Activated CD8-positive, alpha-beta memory T cell treated with anti-CD3 and anti-CD28 coated beads for 24 hours (primary cell): ENCODE results near the gene ITGAX.
A peak's percentile ranks its signal among the peaks of the same experiment; 100 is the strongest.
"Not testable (repeated sequence)": the region's sequence is repeated elsewhere in the genome, so short reads cannot be mapped to it uniquely, and the experiment has no call there.

Experiments
- DNase-seq: peaks from one replicate; pipeline ENCODE4 v3.0.0-alpha.2; 2020

Gene ITGAX

GRCh38 chr16:31412750-31413149, 57.8 kb downstream of the ITGAX start:
- DNase-seq = no peak

DNA sequence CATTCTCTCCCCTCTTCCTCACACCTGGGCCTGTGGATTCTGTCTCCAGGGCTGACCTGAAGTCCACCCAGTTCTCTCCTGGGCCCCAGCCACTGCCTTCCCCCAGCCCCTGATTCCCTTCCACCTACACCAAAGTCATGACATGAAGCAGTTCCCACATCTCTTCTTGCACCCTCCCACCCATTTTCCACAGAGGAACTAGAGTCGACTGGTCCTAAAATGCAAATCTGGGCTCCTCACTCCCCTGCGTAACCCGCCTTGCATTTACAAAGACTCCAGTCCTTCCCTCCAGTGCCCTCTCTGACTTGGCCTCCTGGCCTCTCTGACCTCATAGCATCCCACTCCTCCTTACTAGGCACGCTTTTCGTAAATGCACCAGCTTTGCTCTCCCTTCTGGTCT, 58.4 kb downstream of the ITGAX start:
- no peak for DNase-seq

DNA sequence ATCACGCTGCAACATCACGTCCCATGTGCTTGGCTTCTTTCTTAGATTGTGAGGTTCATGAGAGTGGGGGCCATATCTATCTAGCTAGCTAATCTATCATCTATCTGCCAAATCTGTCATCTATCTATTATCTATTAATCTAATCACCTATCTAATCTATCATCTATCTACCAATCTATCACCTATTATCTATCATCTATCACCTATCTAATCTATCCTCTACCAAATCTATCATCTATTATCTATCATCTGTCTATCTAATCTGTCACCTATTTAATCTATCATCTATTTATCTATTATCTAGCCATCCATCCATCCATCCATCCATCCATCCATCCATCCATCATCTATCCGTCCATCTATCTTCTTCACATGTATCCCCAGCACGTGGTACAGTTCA, 59.0 kb downstream of the ITGAX start:
- DNase-seq = no peak

DNA sequence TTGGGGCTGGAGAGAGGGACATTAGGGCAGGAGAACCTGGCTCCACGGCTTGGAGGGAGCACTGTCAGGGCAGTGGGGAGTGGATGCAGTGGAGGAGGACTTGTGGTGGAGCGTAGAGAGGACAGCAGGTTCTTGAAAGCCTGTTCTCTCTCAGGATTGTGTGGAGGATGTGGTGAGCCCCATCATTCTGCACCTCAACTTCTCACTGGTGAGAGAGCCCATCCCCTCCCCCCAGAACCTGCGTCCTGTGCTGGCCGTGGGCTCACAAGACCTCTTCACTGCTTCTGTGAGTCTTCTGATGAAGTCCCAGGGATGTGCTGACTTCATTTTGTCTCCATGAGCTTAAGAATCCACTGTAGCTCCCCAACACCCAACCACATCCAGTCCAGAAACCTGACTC, 59.7 kb downstream of the ITGAX start:
- no peak for DNase-seq

DNA sequence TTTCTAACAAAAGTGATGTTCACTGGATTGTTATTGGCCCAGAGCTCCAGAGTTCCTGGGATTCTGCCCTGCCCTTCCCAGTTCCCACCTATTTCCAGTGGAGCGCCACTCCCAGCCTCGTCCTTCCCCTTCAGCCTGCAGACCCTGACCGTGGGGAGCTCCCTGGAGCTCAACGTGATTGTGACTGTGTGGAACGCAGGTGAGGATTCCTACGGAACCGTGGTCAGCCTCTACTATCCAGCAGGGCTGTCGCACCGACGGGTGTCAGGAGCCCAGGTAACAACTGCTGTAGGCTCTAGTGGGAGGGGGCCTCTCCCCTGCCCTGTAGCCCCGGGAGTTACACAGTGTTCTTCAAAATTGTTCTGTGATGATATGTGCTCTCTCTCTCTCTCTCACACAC, 61.4 kb downstream of the ITGAX start:
- no peak for DNase-seq

DNA sequence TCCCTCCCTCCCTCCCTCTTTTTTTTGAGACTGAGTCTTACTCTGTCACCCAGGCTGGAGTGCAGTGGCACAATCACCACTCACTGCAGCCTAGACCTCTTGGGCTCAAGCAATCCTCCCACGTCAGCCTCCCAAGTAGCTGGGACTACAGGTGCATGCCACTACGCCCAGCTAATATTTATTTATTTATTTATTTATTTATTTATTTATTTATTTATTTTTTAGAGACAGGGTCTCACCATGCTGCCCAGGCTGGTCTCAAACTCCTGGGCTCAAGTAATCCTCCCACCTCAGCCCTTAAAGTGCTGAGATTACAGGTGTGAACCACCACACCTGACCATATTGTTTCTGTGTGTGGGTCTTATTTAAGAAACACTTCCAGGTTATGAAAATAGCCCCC, 62.1 kb downstream of the ITGAX start:
- DNase-seq = not testable (repeated sequence)

DNA sequence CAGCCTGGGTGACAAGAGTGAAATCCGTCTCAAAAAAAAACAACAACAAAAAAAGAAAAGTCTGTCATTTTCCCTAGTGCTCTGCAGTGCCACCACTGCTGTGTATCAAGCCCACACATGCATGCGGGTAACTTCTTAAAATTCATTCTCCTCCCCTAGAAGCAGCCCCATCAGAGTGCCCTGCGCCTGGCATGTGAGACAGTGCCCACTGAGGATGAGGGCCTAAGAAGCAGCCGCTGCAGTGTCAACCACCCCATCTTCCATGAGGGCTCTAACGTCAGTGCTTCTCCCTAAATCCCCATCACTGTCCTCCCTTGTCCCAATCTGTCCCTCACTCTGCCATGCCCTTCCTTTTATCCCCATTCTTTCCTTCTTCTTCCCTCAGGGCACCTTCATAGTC, 62.9 kb downstream of the ITGAX start:
- DNase-seq = no peak

- no peak for DNase-seq
Measured at GRCh38 chr16:31420037-31420436, 65.1 kb downstream of the ITGAX start.

- peak; percentile 79 for DNase-seq
Measured at GRCh38 chr16:31421587-31421986, 66.6 kb downstream of the ITGAX start.

DNA sequence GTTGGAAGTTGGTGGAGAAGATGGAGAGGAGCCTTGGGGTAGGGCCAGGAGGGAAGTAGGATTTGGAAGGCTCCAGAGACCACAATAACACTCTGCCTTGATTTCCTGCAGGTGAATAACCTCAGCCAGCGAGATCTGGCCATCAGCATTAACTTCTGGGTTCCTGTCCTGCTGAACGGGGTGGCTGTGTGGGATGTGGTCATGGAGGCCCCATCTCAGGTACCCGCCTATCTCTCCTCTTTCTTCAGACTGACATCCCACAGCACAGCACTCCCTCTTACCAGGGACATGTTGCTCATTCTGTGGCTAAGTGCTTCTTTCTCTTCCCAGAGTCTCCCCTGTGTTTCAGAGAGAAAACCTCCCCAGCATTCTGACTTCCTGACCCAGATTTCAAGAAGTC, 68.3 kb downstream of the ITGAX start:
- no peak for DNase-seq

DNA sequence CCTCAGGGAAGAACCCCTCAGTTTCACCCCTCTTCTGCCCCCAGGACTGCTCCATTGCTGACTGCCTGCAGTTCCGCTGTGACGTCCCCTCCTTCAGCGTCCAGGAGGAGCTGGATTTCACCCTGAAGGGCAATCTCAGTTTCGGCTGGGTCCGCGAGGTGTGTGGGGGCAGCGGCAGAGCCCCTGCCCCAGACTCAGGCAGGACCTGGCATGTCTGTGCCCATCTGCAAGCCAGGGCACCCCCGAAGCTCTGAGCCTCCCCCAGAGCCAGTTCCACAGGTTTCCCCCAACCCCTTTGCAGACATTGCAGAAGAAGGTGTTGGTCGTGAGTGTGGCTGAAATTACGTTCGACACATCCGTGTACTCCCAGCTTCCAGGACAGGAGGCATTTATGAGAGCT, 68.8 kb downstream of the ITGAX start:
- DNase-seq = no peak

- peak; percentile 88 for DNase-seq
Measured at GRCh38 chr16:31427441-31428278, 72.7 kb downstream of the ITGAX start.

GRCh38 chr16:31428279-31428597, 73.3 kb downstream of the ITGAX start, which contains the start of gene COX6A2:
COX6A2 (minus strand) TSS chr16:31428360; CDS start chr16:31428325, 35 bp downstream.
- DNase-seq = no peak

DNA sequence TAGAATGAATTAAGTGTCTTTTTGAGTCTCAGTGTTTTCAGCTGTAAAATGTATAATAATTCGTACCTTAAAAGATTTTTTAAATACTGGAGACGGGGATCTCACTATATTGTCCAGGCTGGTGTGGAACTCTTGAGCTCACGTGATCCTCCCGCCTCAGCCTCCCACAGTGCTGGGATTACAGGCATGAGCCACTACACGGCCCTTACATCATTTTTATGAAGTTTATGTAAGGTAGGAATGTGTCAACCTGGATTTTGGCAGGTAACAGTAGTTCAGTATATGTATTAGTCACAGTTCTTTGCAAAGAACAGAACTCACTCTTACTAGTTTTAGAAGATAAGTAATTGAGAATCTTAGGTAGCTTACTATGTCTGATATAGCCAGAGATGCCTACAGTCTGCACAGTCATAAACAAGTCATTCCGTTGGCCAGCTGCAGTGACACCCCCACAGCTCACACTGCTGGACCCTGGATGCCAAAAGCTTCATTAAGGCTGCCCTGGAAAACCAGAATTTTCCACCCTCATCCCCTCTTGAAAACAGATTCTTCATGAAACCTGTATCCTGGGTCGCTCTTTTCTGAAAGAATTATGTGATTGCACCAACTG, 73.8 kb downstream of the ITGAX start:
- DNase-seq = no peak

GRCh38 chr16:31429314-31429713, 74.3 kb downstream of the ITGAX start:
- DNase-seq = no peak

- no peak for DNase-seq
Measured at GRCh38 chr16:31429796-31430195, 74.8 kb downstream of the ITGAX start.

- no peak for DNase-seq
Measured at GRCh38 chr16:31430380-31431052, 75.5 kb downstream of the ITGAX start.
